ENCODE results near the gene EPG5.

The EPG5 gene

DNA sequence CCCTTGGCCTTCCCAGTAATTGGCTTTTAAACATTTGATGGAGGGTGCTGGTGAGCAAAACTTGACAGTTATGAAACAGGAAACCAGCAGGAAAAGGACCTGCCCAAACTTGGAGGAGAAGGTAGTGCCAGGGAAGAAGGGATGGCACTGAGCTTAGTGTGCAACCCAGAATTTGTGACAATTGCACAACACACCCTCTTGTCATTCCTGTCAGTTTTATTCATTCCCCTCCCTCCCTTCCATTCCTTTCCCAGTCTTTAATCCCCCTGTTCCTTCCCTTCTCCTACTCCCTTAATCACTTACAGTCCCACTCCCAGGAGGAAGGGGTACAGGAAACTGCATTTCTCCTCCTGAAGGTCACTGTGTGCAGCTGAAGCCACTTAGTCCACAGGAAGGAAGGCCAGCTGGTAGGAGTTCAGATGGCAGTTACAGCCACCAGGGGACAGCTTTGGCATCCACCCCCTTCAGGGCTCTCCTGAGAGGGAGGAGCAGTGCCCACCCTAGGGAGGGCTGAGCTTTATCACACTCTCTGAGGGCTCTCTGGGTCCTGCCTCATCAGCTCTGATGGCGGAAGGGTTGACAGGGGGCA is 165.6 kb downstream of the EPG5 start:
- no peak overlapping the region for H3K9ac ChIP-seq (ENCODE audit: low read depth, low read length)

More for the DNA sequence above, 165.6 kb downstream of the EPG5 start:
- no peak overlapping the region for H3K27ac ChIP-seq (ENCODE audit: low read length)
- DNase-seq (no peak), ATAC-seq (ENCODE audit: insufficient read depth, low read depth) (no peak)
- no peak overlapping the region for H3K4me3 ChIP-seq (ENCODE audit: low read depth in 1 of 2, low read length in 2 of 2)
- H2AFZ ChIP-seq (ENCODE audit: low read depth, low read length), result no peak overlapping the region
- H3K36me3 ChIP-seq (ENCODE audit: insufficient read depth, low read length), result no peaks in the 10 kb centered on the region
- no peaks in the 10 kb centered on the region for H3K27me3 ChIP-seq (ENCODE audit: insufficient read depth, low read length, poor library complexity)
- no peaks in the 10 kb centered on the region for H3K4me1 ChIP-seq (ENCODE audit: insufficient read depth, low read length)
- no peaks in the 10 kb centered on the region for H3K79me2 ChIP-seq (ENCODE audit: insufficient read depth, low read length)
- H4K20me1 ChIP-seq (ENCODE audit: insufficient read depth, low read length), result no peaks in the 10 kb centered on the region
- TF ChIP-seq, protein P1, sequence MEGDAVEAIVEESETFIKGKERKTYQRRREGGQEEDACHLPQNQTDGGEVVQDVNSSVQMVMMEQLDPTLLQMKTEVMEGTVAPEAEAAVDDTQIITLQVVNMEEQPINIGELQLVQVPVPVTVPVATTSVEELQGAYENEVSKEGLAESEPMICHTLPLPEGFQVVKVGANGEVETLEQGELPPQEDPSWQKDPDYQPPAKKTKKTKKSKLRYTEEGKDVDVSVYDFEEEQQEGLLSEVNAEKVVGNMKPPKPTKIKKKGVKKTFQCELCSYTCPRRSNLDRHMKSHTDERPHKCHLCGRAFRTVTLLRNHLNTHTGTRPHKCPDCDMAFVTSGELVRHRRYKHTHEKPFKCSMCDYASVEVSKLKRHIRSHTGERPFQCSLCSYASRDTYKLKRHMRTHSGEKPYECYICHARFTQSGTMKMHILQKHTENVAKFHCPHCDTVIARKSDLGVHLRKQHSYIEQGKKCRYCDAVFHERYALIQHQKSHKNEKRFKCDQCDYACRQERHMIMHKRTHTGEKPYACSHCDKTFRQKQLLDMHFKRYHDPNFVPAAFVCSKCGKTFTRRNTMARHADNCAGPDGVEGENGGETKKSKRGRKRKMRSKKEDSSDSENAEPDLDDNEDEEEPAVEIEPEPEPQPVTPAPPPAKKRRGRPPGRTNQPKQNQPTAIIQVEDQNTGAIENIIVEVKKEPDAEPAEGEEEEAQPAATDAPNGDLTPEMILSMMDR (IDR thresholded peaks at IDR 0.05; ENCODE audit: borderline replicate concordance, extremely low read depth, low read length, poor library complexity, severe bottlenecking), result no peak
- TF ChIP-seq EZH2 (IDR thresholded peaks at IDR 0.05; ENCODE audit: borderline replicate concordance, low read depth, low read length, severe bottlenecking), result no peak
- no peak overlapping the region for H3K4me2 ChIP-seq (ENCODE audit: insufficient read depth, low read length)
- peaks cover 10% of the 10 kb centered on the region for H3K9me3 ChIP-seq (ENCODE audit: insufficient read depth, low read length, severe bottlenecking)

All from DND-41 (cell line).